ENCODE data around the gene EEF1A2. TPM values are rescaled to one million over a fixed set of nuclear protein-coding genes. Genes with fewer than 3 reads are reported as not detected.

EEF1A2 gene
- total and polyA plus RNA-seq, 4 donors: 0.05 to 0.12 TPM; not detected in 2

GRCh38 chr20:63487116-63487764 is 11.6 kb downstream of the EEF1A2 start:
- Histone ChIP-seq H3K4me3 (ENCODE audit: low read depth in 1 of 3, low read length in 3 of 3) (no peak overlapping the region), H3K27ac (ENCODE audit: low read depth in 1 of 2, low read length in 2 of 2) (no peak overlapping the region), H3K27me3 (ENCODE audit: control insufficient read depth in 4 of 4, insufficient read depth in 4 of 4, low read length in 3 of 4) (peaks cover 2 to 9% (median 5%) of the 10 kb centered on the region in 4 donors), H3K9ac (ENCODE audit: low read depth in 1 of 2, low read length in 2 of 2) (no peak overlapping the region), H3K9me3 (ENCODE audit: control insufficient read depth in 4 of 4, low read length in 3 of 4) (peaks cover 0 to 2% (median 0%) of the 10 kb centered on the region in 4 donors), H3K36me3 (ENCODE audit: control insufficient read depth in 4 of 4, insufficient read depth in 3 of 4, low read depth in 1 of 4, low read length in 3 of 4) (no peaks in the 10 kb centered on the region), H3K4me1 (ENCODE audit: control insufficient read depth in 4 of 4, insufficient read depth in 4 of 4, low read length in 3 of 4) (peaks cover 0 to 6% (median 0%) of the 10 kb centered on the region in 4 donors)
- no peak for TF ChIP-seq RAD21 (IDR thresholded peaks at IDR 0.05)
- TF ChIP-seq YY1 (IDR thresholded peaks at IDR 0.05): no peak
- TF ChIP-seq FOXA1 (IDR thresholded peaks at IDR 0.05): no peak
- TF ChIP-seq EGR1 (IDR thresholded peaks at IDR 0.05; ENCODE audit: low read depth in 2 of 2): no peak
- no peak for TF ChIP-seq CTCF (IDR thresholded peaks at IDR 0.05; ENCODE audit: low read depth, low read length, missing input control)
- no peak for TF ChIP-seq HNF4A (conservative IDR thresholded peaks at IDR 0.05)
- no peak for TF ChIP-seq SP1 (IDR thresholded peaks at IDR 0.05)
- TF ChIP-seq JUND (IDR thresholded peaks at IDR 0.05): no peak
- TF ChIP-seq GABPA (IDR thresholded peaks at IDR 0.05 in 1 of 2, conservative IDR thresholded peaks at IDR 0.05 in 1 of 2): no peak
- TF ChIP-seq REST (IDR thresholded peaks at IDR 0.05): no peak
- no peak for TF ChIP-seq FOXA2 (IDR thresholded peaks at IDR 0.05)
- no peak for TF ChIP-seq ATF3 (IDR thresholded peaks at IDR 0.05)
- TF ChIP-seq ZBTB33 (IDR thresholded peaks at IDR 0.05): no peak
- no peak for TF ChIP-seq TAF1 (conservative IDR thresholded peaks at IDR 0.05)
- no peak for TF ChIP-seq MAX (IDR thresholded peaks at IDR 0.05)
- TF ChIP-seq NR2F2 (IDR thresholded peaks at IDR 0.05): no peak
- WGBS: 43% methylated on average over 14 of the region's 14 CpGs
- no peak for DNase-seq (ENCODE audit: low spot score)
